KG1 (cell line): Measurements from ENCODE around the gene TRIP12.
"Not testable (repeated sequence)": the region's sequence is repeated elsewhere in the genome, so short reads cannot be mapped to it uniquely, and the experiment has no call there.

Experiments
- DNase-seq: peaks from one replicate; lab custom pipeline; 2025; lab: John Stamatoyannopoulos, UW

Gene TRIP12

DNA sequence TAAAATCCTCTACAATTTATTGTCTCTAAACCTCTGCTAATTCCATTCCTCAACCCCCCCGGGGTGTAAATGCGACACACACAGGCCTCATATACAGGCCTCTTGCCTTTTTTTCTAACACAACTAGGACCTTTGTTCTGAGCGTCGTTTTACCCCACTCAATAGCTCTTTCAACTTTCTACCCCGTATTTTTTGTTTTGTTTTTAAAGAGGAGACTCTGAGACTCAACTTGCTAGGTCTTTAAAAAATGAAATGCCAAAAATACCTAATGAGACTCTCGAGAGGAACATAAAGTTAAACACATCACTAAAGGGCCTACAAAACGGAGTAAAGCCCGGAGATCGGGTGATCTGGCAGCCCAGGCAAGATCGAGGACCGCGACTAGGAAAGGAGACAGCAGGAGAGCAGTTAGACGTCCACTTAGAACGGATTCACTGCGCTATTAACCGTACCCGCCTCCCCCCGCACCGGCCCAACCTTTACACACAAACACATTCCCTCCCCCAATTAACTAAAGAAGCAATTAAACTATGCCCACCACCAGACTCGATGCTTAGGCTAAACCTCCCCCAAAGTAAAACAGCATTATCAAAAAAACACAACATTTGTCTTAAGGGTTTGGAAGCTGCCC lies 1.7 kb downstream of the TRIP12 start:
- no peak for DNase-seq

DNA sequence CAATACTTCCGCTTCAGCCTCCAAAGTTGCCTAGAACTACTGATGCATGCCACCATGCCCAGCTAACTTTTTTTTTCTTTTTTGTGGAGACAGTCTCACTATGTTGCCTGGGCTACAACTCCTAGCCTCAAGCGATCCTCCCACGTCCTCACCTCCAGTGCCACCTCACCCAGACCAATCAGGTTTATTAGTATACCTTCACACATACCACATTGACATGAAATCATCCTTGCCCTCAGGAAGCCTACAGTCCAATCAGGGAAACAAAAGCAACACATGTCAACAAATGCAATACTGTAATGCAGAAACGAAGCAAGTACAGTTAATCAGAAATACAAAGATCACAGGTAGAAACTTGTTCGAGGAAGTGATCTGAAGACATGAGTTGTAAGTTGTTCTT lies 4.0 kb downstream of the TRIP12 start:
- DNase-seq: no peak

DNA sequence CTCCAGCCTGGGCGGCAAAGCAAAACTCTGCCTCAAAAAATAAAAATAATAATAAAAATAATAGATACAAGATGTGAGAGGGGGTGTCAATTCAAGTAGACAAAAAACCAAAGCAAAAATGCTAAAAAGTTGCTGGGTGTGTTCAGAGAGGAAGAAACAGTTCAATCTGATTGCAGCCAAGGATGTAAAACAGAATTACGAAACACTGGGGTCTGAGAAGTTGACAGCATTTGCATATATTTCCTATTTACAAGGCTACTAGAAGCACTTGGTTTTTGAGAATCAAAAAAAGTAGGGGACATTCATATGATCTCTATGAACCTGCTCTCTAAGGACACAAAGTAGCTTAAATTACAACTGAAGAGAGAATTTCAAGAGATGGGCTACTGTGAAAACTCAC lies 7.6 kb downstream of the TRIP12 start:
- DNase-seq: no peak

- no peak for DNase-seq
These were observed 10.9 kb downstream of the TRIP12 start for GRCh38 chr2:229910832-229911412.

GRCh38 chr2:229910147-229910831 lies 11.5 kb downstream of the TRIP12 start:
- DNase-seq: no peak

GRCh38 chr2:229909090-229909489 lies 12.7 kb downstream of the TRIP12 start:
- DNase-seq: no peak

GRCh38 chr2:229905601-229906000 lies 16.2 kb downstream of the TRIP12 start:
- DNase-seq: no peak

- DNase-seq: no peak
These were observed 18.8 kb downstream of the TRIP12 start for GRCh38 chr2:229903037-229903436.

DNA sequence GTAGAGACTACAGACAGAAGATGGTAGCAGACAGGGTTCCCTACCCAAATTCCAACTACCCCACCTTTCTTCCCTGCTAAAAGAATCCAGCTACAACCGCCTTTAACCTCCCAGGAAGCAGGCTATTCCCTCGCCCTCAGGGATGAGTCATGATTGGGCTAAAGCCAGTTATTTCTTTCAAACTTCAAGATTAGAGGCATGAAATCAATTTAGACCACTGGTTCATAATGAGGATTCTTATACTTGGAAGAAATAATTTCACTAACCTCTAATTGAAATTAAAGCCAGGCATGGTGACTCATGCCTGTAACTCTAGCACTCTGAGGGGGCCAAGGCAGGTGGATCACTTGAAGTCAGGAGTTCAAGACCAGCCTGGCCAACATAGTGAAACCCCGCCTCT lies 20.0 kb downstream of the TRIP12 start:
- no peak for DNase-seq

GRCh38 chr2:229900514-229900913 lies 21.3 kb downstream of the TRIP12 start:
- not testable (repeated sequence) for DNase-seq

- DNase-seq: no peak
These were observed 21.8 kb downstream of the TRIP12 start for GRCh38 chr2:229900012-229900411.

GRCh38 chr2:229899604-229900003 lies 22.2 kb downstream of the TRIP12 start:
- DNase-seq: no peak

GRCh38 chr2:229896857-229897256 lies 25.0 kb downstream of the TRIP12 start:
- no peak for DNase-seq

- DNase-seq: no peak
These were observed 32.8 kb downstream of the TRIP12 start for GRCh38 chr2:229889023-229889422.

DNA sequence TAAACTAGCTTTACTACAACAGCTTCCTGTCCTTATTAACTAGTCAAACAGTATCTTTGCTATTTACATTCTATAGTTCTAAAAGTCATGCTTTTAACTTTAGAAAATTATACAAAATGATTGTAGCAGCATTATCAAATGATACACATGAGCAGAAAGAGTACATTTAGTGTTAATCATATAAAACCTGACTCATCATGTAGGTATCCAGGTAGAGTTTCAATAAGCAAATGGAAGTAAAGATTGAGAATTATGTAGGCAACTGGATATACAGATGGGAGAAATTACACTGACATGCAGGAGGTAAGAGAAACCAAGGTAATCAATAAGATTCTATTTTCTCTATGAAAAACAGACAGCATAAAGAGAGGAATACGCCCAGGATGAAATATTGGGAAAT lies 33.8 kb downstream of the TRIP12 start:
- DNase-seq: no peak

GRCh38 chr2:229887441-229887840 lies 34.4 kb downstream of the TRIP12 start:
- no peak for DNase-seq

DNA sequence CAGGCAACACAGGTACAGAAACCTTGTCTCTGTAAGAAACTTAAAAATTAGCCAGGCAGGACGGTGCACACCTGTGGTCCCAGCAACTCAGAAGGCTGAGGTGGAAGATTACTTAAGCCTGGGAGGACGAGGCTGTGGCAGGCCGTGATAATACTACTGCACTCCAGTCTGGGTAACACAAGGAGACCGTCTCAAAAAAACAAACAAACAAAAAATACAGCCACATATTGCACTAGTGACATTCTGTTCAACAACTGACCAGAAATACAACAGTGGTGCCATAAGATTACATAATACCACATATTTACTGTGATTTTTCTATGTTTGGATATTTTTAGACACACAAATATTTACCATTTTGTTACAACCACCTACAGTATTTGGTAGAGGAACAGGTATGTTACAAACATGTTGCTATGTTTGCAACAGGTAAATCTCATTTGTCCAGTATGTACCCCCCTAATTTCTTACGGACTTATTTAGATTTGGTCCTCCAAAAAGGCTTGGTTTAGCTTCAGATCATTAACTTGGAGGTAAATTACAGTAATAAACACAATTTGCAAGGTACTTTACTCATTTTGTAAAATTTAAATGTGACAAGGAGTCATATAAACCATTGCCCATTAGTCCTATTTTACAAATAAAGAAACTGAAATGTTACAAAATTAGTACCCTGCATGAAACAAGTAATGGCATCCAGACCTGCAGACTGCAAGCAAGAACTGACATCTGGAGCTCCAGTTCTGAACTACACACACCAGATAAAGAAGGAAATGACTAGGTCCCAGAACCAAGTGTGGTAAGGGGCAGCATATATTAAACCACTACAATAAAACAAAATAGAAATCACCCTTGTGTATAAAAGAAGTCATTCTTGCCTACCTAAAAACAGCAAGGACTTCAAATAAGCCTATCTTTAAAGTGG lies 36.8 kb downstream of the TRIP12 start:
- DNase-seq: no peak

GRCh38 chr2:229882583-229882982 lies 39.2 kb downstream of the TRIP12 start:
- DNase-seq: no peak

- DNase-seq: no peak
These were observed 40.8 kb downstream of the TRIP12 start for GRCh38 chr2:229880892-229881586.

- DNase-seq: no peak
These were observed 42.4 kb downstream of the TRIP12 start for GRCh38 chr2:229879191-229879950.

- no peak for DNase-seq
These were observed 46.3 kb downstream of the TRIP12 start for GRCh38 chr2:229875549-229875948.
